ENCODE results near the gene PRKAR1B. TPM values are rescaled to one million over a fixed set of nuclear protein-coding genes. Genes with fewer than 3 reads are reported as not detected.
A peak's percentile ranks its signal among the peaks of the same experiment; 100 is the strongest.

The PRKAR1B gene
- total RNA-seq, 1 experiment from 2014 or later: 24.8 TPM

GRCh38 chr7:503575-504111 lies 223.4 kb downstream of the PRKAR1B start:
- H3K4me1 Mint-ChIP-seq (ENCODE audit: low read depth, unreplicated experiment): peaks cover 36% of the 10 kb centered on the region
- peak overlapping the region; percentile 46 for H3K4me3 Mint-ChIP-seq (ENCODE audit: low read depth, unreplicated experiment)
- no peak for TF ChIP-seq CTCF (IDR thresholded peaks at IDR 0.05; ENCODE audit: unreplicated experiment)
- H3K9me3 Mint-ChIP-seq (ENCODE audit: low read depth, unreplicated experiment): no peaks in the 10 kb centered on the region
- CTCF ChIA-PET: interaction anchor here (0.8 to 1.0 kb wide), 9 partner anchors 10 to 240 kb away, joined by 3 to 5 read pairs (median 3); no protein-coding TSS in a partner anchor
- intact Hi-C loops (cut with micrococcal nuclease; ENCODE audit: unreplicated experiment): loop anchor here (10.0 kb wide), 1 partner anchor 179 kb away; no protein-coding TSS in a partner anchor
- DNase-seq: peak; percentile 94
- H3K27ac Mint-ChIP-seq (ENCODE audit: unreplicated experiment): peak overlapping the region; percentile 84
- no peaks in the 10 kb centered on the region for H3K27me3 Mint-ChIP-seq (ENCODE audit: unreplicated experiment)
- peaks cover 26% of the 10 kb centered on the region for H3K36me3 Mint-ChIP-seq (ENCODE audit: insufficient read depth, unreplicated experiment)
- BruUV-seq (replicated peaks): no TSS peak

GRCh38 chr7:502296-502695 lies 224.8 kb downstream of the PRKAR1B start:
- Mint-ChIP-seq H3K27me3 (ENCODE audit: unreplicated experiment) (no peaks in the 10 kb centered on the region), H3K4me1 (ENCODE audit: low read depth, unreplicated experiment) (peaks cover 36% of the 10 kb centered on the region), H3K4me3 (ENCODE audit: low read depth, unreplicated experiment) (no peak overlapping the region), H3K36me3 (ENCODE audit: insufficient read depth, unreplicated experiment) (peaks cover 26% of the 10 kb centered on the region), H3K9me3 (ENCODE audit: low read depth, unreplicated experiment) (no peaks in the 10 kb centered on the region), H3K27ac (ENCODE audit: unreplicated experiment) (peak overlapping the region; percentile 84)
- CTCF ChIA-PET: interaction anchor here (1.0 kb wide), 1 partner anchor 12 kb away, joined by 3 read pairs; no protein-coding TSS in a partner anchor
- no peak for TF ChIP-seq CTCF (IDR thresholded peaks at IDR 0.05; ENCODE audit: unreplicated experiment)
- DNase-seq: no peak
- intact Hi-C loops (cut with micrococcal nuclease; ENCODE audit: unreplicated experiment): loop anchor here (10.0 kb wide), 1 partner anchor 177 kb away; no protein-coding TSS in a partner anchor
- BruUV-seq (replicated peaks): no TSS peak

- no peak for DNase-seq
- no peaks in the 10 kb centered on the region for H3K27me3 Mint-ChIP-seq (ENCODE audit: unreplicated experiment)
- H3K4me1 Mint-ChIP-seq (ENCODE audit: low read depth, unreplicated experiment): peaks cover 36% of the 10 kb centered on the region
- intact Hi-C loops (cut with micrococcal nuclease; ENCODE audit: unreplicated experiment): loop anchor here (10.0 kb wide), 1 partner anchor 177 kb away; no protein-coding TSS in a partner anchor
- no peaks in the 10 kb centered on the region for H3K9me3 Mint-ChIP-seq (ENCODE audit: low read depth, unreplicated experiment)
- H3K27ac Mint-ChIP-seq (ENCODE audit: unreplicated experiment): no peak overlapping the region
- no peak overlapping the region for H3K4me3 Mint-ChIP-seq (ENCODE audit: low read depth, unreplicated experiment)
- TF ChIP-seq CTCF (IDR thresholded peaks at IDR 0.05; ENCODE audit: unreplicated experiment): no peak
- peaks cover 26% of the 10 kb centered on the region for H3K36me3 Mint-ChIP-seq (ENCODE audit: insufficient read depth, unreplicated experiment)
- no TSS peak for BruUV-seq (replicated peaks)
- CTCF ChIA-PET: no interaction called here
These were observed 225.6 kb downstream of the PRKAR1B start for GRCh38 chr7:501526-501925.

- no peaks in the 10 kb centered on the region for H3K9me3 Mint-ChIP-seq (ENCODE audit: low read depth, unreplicated experiment)
These were observed 226.3 kb downstream of the PRKAR1B start for GRCh38 chr7:500521-501420.

More at GRCh38 chr7:500521-501420, 226.3 kb downstream of the PRKAR1B start:
- CTCF ChIA-PET: no interaction called here
- no peak overlapping the region for H3K27ac Mint-ChIP-seq (ENCODE audit: unreplicated experiment)
- peaks cover 36% of the 10 kb centered on the region for H3K4me1 Mint-ChIP-seq (ENCODE audit: low read depth, unreplicated experiment)
- BruUV-seq (replicated peaks): no TSS peak
- intact Hi-C loops (cut with micrococcal nuclease; ENCODE audit: unreplicated experiment): loop anchor here (10.0 kb wide), 1 partner anchor 176 kb away; no protein-coding TSS in a partner anchor
- H3K27me3 Mint-ChIP-seq (ENCODE audit: unreplicated experiment): no peaks in the 10 kb centered on the region
- H3K36me3 Mint-ChIP-seq (ENCODE audit: insufficient read depth, unreplicated experiment): peaks cover 25% of the 10 kb centered on the region
- TF ChIP-seq CTCF (IDR thresholded peaks at IDR 0.05; ENCODE audit: unreplicated experiment): no peak
- H3K4me3 Mint-ChIP-seq (ENCODE audit: low read depth, unreplicated experiment): no peak overlapping the region
- no peak for DNase-seq
